DND-41 (cell line): ENCODE measurements around the gene RHOB.

Experiments used
- ATAC-seq: fragments of 200-7000 bp; cut with Tn5 transposase; 3 replicates; pipeline ENCODE4 v1.9.1; 2021; ENCODE audit warnings: low read depth; ENCODE audit not compliant: insufficient read depth
- DNase-seq: peaks from one replicate; pipeline ENCODE4 v3.0.0-alpha.2; 2020
- H2AFZ ChIP-seq: 2 replicates; pipeline ENCODE4 v1.6.0; 2012; ENCODE audit warnings: low read depth, low read length
- H3K27ac ChIP-seq: 2 replicates; pipeline ENCODE4 v1.5.1; 2012; ENCODE audit warnings: low read length, inconsistent platforms
- H3K27me3 ChIP-seq: fragments of 200-600 bp; sonication (generic); 2 replicates; pipeline ENCODE4 v1.6.0; 2012; ENCODE audit warnings: low read length, mild to moderate bottlenecking, inconsistent platforms; ENCODE audit not compliant: insufficient read depth, poor library complexity
- H3K36me3 ChIP-seq: 2 replicates; pipeline ENCODE4 v1.5.1; 2012; ENCODE audit warnings: low read length, inconsistent platforms; ENCODE audit not compliant: insufficient read depth
- H3K4me1 ChIP-seq: 2 replicates; pipeline ENCODE4 v1.5.1; 2012; ENCODE audit warnings: mild to moderate bottlenecking, low read length; ENCODE audit not compliant: insufficient read depth
- H3K4me2 ChIP-seq: 2 replicates; pipeline ENCODE4 v1.6.0; 2012; ENCODE audit warnings: mild to moderate bottlenecking, moderate library complexity, low read length, inconsistent platforms; ENCODE audit not compliant: insufficient read depth
- H3K4me3 ChIP-seq, 2 experiments: fragments of 200-600 bp in 1 of 2; shearing (Covaris generic) in 1 of 2; 2 replicates each; pipeline ENCODE4 v1.5.1; 2012 to 2016; ENCODE audit warnings: inconsistent platforms in 2 of 2, low read length in 2 of 2, mild to moderate bottlenecking in 2 of 2, low read depth in 1 of 2, moderate library complexity in 1 of 2
- H3K79me2 ChIP-seq: 2 replicates; pipeline ENCODE4 v1.6.0; 2012; ENCODE audit warnings: low read length, inconsistent platforms; ENCODE audit not compliant: insufficient read depth
- H3K9ac ChIP-seq: 2 replicates; pipeline ENCODE4 v1.6.0; 2012; ENCODE audit warnings: low read depth, mild to moderate bottlenecking, inconsistent platforms, low read length, moderate library complexity
- H3K9me3 ChIP-seq: 2 replicates; pipeline ENCODE4 v1.5.1; 2012; ENCODE audit warnings: low read length, moderate library complexity, mild to moderate bottlenecking, inconsistent platforms; ENCODE audit not compliant: insufficient read depth, severe bottlenecking
- H4K20me1 ChIP-seq: 2 replicates; pipeline ENCODE4 v1.6.0; 2012; ENCODE audit warnings: low read length; ENCODE audit not compliant: insufficient read depth
- EZH2 ChIP-seq: IDR thresholded peaks from 3 replicates; pipeline ENCODE4 v1.6.1; 2012; ENCODE audit warnings: borderline replicate concordance, low read depth, mild to moderate bottlenecking, moderate library complexity, low read length, inconsistent platforms; ENCODE audit not compliant: severe bottlenecking
- TF ChIP-seq, protein P1 (sequence below): IDR thresholded peaks from 2 replicates; pipeline ENCODE4 v1.5.1; 2012; ENCODE audit warnings: borderline replicate concordance, low read length, moderate library complexity, mild to moderate bottlenecking; ENCODE audit not compliant: poor library complexity, severe bottlenecking; ENCODE audit errors: extremely low read depth

The RHOB gene

DNA sequence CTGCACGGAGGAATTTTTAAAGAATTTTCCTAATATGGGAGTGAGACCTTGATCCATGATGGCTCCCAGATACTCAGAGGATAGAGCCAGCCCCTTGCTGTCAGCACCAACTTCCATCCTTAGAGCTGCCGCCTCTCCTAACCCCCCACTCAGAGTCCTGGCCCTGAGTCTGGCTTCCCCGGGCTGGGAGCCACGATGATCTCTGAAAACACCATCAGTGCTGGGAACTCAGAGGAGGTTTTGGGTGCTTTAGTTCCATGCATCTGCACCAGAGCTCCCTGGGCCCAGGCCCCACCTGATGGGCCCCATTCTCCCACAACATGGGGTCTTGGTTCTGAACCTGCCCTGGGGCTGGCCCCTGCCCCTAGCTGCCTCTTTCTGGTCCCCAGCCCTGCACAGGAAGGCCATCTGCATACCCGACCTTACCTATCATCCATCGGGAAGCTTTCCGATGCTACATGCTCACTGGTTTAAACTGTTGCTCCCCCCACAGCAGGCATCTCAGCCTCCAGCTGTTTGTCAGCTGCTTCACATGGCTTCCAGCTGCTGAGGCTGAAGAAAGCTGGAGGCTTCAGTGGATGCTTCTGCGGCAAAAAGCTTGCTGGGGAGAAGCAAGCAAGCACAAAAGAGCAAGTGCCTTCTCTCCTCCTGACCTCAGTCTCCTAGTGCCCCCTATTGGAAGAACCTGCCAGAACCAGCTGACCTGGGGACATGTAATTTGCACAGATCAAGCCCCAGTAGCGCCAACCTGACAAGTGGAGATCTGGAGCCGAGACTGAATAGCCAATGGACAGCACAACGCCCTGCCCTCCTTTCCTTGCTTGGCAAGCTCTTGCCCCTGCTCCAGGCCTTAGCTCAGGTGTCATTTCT is 24.2 kb upstream of the RHOB start:
- ATAC-seq, result no peak
- DNase-seq, result no peak
- Histone ChIP-seq H3K9me3 (no peaks in the 10 kb centered on the region), H3K79me2 (no peaks in the 10 kb centered on the region), H4K20me1 (no peaks in the 10 kb centered on the region), H3K4me2 (no peak overlapping the region), H3K36me3 (no peaks in the 10 kb centered on the region), H3K27ac (no peak overlapping the region), H3K4me3 (no peak overlapping the region), H3K4me1 (no peaks in the 10 kb centered on the region), H3K9ac (no peak overlapping the region), H2AFZ (no peak overlapping the region), H3K27me3 (peaks cover 13% of the 10 kb centered on the region)
- TF ChIP-seq, protein P1, sequence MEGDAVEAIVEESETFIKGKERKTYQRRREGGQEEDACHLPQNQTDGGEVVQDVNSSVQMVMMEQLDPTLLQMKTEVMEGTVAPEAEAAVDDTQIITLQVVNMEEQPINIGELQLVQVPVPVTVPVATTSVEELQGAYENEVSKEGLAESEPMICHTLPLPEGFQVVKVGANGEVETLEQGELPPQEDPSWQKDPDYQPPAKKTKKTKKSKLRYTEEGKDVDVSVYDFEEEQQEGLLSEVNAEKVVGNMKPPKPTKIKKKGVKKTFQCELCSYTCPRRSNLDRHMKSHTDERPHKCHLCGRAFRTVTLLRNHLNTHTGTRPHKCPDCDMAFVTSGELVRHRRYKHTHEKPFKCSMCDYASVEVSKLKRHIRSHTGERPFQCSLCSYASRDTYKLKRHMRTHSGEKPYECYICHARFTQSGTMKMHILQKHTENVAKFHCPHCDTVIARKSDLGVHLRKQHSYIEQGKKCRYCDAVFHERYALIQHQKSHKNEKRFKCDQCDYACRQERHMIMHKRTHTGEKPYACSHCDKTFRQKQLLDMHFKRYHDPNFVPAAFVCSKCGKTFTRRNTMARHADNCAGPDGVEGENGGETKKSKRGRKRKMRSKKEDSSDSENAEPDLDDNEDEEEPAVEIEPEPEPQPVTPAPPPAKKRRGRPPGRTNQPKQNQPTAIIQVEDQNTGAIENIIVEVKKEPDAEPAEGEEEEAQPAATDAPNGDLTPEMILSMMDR, result peak; percentile 39
- no peak for TF ChIP-seq EZH2

DNA sequence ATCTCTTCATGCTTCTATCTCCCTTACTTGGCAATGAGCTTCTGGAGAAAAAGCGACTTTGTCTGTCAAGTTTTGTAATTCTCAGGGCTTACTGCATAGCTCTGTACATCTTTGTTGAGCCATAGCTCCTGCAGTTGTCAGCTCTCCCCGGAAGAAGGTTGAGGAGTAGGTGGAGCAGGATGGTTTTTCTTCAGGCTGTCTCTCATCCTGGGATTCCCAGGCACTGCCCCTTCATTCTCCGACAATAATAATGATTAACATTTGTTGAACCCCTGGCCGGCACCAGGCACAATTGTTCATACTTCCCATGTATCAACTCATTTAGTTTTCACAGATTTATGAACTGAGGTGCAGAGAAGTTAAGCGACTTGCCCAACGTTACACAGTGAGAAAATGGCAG is 23.5 kb upstream of the RHOB start:
- Histone ChIP-seq H3K36me3 (no peaks in the 10 kb centered on the region), H3K9ac (no peak overlapping the region), H3K27me3 (peaks cover 17% of the 10 kb centered on the region), H2AFZ (no peak overlapping the region), H3K4me1 (no peaks in the 10 kb centered on the region), H4K20me1 (no peaks in the 10 kb centered on the region), H3K4me3 (no peak overlapping the region), H3K79me2 (no peaks in the 10 kb centered on the region), H3K4me2 (no peak overlapping the region), H3K27ac (no peak overlapping the region), H3K9me3 (no peaks in the 10 kb centered on the region)
- no peak for TF ChIP-seq EZH2
- TF ChIP-seq, protein P1, result no peak
- no peak for DNase-seq
- ATAC-seq, result no peak

- DNase-seq (no peak), ATAC-seq (no peak)
- Histone ChIP-seq H4K20me1 (no peaks in the 10 kb centered on the region), H3K79me2 (no peaks in the 10 kb centered on the region), H3K9ac (no peak overlapping the region), H3K27ac (no peak overlapping the region), H2AFZ (no peak overlapping the region), H3K36me3 (no peaks in the 10 kb centered on the region), H3K27me3 (peaks cover 17% of the 10 kb centered on the region), H3K4me3 (no peak overlapping the region), H3K9me3 (no peaks in the 10 kb centered on the region), H3K4me2 (no peak overlapping the region), H3K4me1 (no peaks in the 10 kb centered on the region)
- TF ChIP-seq EZH2, result no peak
- TF ChIP-seq, protein P1, result no peak
These were observed 23.0 kb upstream of the RHOB start for GRCh38 chr2:20423847-20424246.
